GM21529 (cell line): ENCODE measurements around the gene HARS1.
A peak's percentile ranks its signal among the peaks of the same experiment; 100 is the strongest.
"Not testable (repeated sequence)": the region's sequence is repeated elsewhere in the genome, so short reads cannot be mapped to it uniquely, and the experiment has no call there.

ENCODE experiments used
- ATAC-seq: cut with Tn5 transposase; IDR thresholded peaks from one replicate; pipeline ENCODE4 v1.9.1; 2021; ENCODE audit not compliant: unreplicated experiment

The HARS1 gene

GRCh38 chr5:140690941-140691924 lies at the start of gene HARS1, which contains the start of gene HARS2:
Gene HARS1, minus strand, starts transcription at chr5:140691370. Its CDS starts 66 bp downstream, at chr5:140691304.
Gene HARS2, plus strand, starts transcription at chr5:140691455. Its CDS starts 194 bp downstream, at chr5:140691649.
- peak; percentile 96 for ATAC-seq

- no peak for ATAC-seq
These were observed 46.3 kb upstream of the HARS1 start for GRCh38 chr5:140737486-140737885.

DNA sequence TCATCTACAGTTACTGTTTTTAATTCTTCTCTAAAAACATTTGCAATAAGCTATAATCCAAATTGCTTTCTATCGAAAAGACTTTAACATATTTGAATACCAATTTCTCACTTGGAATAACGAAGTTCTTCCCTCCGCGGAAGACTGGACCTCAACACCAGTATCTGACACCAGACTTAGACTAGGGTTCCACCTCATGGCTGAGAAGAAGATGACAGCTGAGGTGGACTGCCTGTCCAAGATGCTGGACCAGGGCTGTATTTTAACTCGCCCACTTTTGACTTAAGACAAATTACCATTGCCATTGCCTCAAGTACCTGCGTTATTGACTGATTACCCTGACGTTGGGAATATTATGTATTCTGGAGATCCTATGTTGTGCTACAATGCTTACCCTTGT lies 43.2 kb upstream of the HARS1 start:
- no peak for ATAC-seq

- no peak for ATAC-seq
These were observed 41.9 kb upstream of the HARS1 start for GRCh38 chr5:140733098-140733497.

DNA sequence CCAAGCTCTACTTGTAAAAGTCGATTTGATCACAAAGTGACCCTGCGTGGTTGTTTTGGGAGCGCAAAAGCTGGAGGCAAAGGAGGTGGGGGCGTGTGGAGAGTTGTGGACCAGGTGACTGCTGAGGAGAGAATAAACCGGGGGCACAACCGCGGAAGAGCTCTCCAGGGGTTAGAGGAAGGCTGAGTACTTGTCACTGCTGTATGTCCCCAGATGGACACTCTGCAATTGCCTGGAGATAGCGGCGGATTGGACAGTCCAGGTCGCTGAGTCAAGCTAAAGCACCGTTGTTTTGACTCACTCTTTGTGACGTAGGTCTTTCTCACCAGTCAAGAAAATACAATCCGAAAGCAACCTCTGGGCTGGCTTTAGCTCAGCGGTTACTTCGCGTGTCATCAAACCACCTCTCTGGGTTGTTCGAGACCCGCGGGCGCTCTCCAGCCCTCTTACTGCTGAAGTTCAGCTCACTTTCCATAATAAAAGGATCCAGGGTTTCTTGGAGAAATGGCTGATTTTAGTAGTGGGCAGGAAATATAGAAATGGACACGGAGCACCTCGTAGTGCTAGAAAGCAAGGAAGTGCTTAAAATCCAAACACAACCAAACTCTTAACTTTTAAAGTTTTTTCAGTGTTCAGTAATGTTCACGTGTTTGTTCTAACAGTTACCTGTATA lies 34.8 kb upstream of the HARS1 start:
- ATAC-seq: peak; percentile 89

DNA sequence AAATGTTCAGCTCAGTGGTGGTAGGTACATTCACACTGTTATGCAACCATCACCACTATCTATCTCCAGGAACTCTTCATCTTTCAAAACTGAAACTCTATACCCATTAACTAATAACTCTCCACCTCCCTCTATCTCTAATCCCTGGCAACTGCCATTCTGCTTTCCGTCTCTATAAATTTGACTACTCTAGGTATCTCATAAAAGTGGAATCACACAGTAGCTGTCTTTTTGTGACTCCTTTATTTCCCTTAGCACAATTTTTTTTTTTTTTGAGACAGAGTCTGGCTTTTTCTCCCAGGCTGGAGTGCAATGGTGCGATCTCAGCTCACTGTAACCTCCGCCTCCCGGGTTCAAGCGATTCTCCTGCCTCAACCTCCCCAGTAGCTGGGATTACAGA lies 30.2 kb upstream of the HARS1 start:
- not testable (repeated sequence) for ATAC-seq

- ATAC-seq: not testable (repeated sequence)
These were observed 29.6 kb upstream of the HARS1 start for GRCh38 chr5:140720738-140721137.

DNA sequence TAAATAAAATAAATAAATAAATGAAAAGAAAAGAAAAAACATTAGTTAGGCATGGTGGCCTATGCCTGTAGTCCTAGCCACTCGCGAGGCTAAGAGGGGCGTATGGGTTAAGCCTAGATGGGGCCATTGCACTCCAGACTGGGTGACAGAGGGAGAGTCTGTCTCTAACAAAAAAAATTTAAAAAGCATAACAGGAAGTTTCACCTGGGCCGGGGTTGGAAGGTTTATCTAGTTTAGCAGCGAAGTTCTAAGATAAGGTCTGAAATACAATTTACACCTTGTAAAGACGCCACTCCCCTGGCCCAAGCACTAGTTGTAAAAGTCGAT lies 27.1 kb upstream of the HARS1 start:
- ATAC-seq: no peak

DNA sequence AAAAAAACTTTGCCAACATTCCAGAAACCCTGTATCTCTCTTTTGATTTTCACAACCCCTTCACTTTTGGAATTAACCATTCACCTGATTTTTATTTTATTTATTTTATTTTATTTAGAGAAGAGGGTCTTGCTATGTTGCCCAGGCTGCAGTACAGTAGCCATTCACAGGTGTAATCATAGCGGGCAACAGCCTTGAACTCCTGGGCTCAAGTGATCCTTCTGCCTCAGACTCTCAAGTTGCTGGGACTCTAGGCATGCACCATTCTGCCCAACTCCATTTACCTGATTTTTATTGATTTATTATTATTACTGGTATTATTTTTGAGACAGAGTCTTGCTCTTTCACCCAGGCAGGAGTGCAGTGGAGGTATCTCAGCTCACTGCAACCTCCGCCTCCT lies 25.1 kb upstream of the HARS1 start:
- ATAC-seq: not testable (repeated sequence)

DNA sequence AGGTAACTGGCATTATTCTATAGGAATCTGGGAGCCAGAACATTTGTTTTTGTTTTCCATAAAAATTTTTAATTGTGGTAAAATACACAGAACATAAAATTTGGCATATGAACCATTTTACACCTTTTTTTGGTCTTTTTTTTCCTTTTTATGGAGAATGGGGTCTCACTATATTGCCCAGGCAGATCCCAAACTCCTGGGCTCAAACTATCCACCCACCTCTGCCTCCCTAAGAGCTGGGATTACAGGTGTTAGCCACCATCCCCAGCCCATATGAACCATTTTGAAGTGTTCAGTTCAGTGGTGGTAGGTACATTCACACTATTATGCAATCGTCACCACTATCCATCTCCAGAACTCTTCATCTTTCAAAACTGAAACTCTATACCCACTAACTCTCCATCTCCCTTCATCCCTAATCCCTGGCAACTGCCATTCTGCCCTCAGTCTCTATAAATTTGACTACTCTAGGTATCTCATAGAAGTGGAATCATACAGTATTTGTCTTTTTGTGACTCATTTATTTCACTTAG lies 22.5 kb upstream of the HARS1 start:
- no peak for ATAC-seq

DNA sequence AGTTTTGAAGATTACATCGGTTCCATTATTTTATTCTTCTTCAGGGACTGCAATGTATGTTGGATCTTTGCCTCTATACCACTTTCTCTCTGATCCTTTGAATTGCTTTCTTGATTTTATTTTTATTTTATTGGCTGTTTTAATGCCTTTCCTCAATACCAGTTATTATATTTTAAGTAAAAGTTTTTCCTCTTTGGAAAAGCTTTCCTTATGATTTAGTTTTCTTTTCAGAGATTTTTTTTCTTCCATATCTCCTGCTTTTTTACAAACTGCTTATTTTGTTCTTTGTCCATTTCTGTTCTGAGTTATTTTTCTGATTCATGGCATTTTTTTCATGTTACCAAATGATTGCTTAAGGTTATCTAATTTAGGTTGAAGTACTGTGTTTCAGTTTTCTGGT lies 20.6 kb upstream of the HARS1 start:
- no peak for ATAC-seq

GRCh38 chr5:140710899-140711552 lies 19.9 kb upstream of the HARS1 start:
- peak; percentile 89 for ATAC-seq

DNA sequence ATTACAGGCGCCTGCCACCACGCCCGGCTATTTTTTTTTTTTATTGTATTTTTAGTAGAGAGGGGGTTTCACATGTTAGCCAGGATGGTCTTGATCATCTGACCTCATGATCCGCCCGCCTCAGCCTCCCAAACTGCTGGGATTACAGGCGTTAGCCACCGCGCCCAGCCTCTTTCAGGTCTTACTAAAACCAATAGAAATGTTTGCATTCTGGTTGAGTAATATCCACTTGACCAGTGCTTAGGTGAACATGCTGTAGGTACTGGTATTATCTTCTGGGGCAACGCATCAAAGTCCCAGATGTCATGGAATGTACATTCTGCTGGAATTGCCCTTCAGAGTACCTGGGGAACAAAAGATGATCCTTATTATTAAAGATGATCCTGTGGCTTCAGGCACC lies 17.6 kb upstream of the HARS1 start:
- ATAC-seq: not testable (repeated sequence)

- no peak for ATAC-seq
These were observed 16.6 kb upstream of the HARS1 start for GRCh38 chr5:140707812-140708211.

DNA sequence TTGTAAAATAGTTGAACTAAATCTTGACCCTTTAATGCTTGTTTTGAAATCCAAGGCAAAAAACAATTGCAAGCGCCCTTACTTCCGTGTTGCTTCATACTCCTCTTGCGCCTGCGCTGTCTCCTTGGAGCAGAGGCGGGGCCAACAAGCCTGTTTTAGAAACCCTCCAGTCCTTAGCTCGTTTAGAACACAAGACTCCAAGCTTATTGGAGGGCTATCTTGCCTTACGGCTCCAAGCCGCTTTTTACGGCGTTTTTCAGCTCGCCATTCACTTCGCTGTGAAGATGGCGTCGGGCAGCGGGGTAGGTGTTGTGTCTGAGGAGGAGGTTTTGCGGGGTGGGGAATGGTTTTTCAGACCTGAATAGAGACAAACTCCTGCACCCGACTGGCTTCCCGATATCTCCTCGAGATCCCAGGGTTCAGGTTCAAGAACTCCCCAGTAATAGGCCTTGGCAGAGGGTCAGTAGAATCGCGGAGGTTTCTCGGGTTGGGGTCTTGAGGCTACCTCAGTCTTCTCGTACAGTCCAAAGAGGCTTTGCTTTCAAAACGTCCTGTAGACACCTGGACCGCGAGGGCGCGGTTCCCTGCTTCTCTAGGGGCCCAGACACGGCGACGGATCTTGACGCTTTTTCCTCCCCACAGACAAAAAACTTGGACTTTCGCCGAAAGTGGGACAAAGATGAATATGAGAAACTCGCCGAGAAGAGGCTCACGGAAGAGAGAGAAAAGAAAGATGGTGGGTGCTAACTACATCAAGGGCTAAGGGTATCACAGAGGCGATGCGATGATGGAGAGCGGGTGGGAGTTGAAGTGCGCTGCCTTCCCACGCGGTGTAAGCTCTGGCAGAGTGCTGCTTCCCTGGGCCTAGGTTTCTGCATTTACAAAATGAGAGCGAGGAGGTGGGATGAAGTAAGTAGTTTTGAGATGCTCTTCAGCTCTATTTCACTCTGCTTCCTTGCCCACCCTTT lies 9.3 kb upstream of the HARS1 start, which contains the start of gene ZMAT2:
ZMAT2 (plus strand) TSS at position 271 of the 968 bp plus-strand sequence; CDS start at position 285, 14 bp downstream.
- ATAC-seq: peak; percentile 99

GRCh38 chr5:140696891-140697492 lies 5.8 kb upstream of the HARS1 start:
- ATAC-seq: no peak

- ATAC-seq: no peak
These were observed 3.1 kb upstream of the HARS1 start for GRCh38 chr5:140694276-140694675.

DNA sequence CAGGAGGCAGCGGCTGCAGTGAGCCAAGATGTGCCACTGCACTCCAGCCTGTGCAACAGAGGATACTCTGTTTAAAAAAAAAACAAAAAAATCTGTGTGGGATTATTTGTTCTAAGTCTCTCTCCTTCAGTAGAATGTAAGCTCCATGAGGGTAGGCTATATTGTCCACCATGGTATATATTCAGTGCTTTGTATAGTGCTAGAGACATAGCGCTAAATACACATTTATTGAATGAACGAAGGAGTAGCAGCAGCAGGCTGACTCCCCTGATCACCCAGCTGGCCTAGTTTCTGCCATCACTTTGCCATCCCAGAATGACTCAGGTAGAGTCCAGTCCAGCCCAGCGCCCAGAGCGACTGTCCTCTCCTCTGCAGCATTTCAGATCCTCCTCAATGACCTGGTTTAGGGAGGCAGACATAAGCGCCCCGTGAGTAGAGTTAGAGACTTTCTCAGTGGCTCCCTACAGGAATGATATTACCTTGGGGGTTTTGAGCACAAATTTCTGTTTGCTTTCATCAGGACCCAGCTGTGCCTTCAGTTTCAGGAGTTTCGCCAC lies 716 bp downstream of the HARS1 start:
- peak; percentile 6 for ATAC-seq

GRCh38 chr5:140678993-140679392 lies 12.2 kb downstream of the HARS1 start:
- ATAC-seq: no peak
